GM12878 (cell line): ENCODE results near the gene DUOX2. TPM values are rescaled to one million over a fixed set of nuclear protein-coding genes. Genes with fewer than 3 reads are reported as not detected.

Experiments
- ATAC-seq: fragments of 200-7000 bp; cut with Tn5 transposase; 3 replicates; pipeline ENCODE4 v1.9.1; 2020; ENCODE audit warnings: mild to moderate bottlenecking, moderate library complexity
- BruUV-seq: library from RNA; stranded (reverse); fragments of 400-500 nt; replicated peaks from 2 replicates; lab custom pipeline; 2021; lab: Mats Ljungman, UMichigan
- CTCF ChIA-PET: fragments of 300-600 bp; sonication (Branson Sonifier 250); formaldehyde crosslinking; extraction: SDS; loops from one replicate; lab custom pipeline; 2021; ENCODE audit warnings: inconsistent platforms; lab: Yijun Ruan, JAX
- POLR2A ChIA-PET: fragments of 350-600 bp; formaldehyde crosslinking; extraction: SDS; loops from one replicate; lab custom pipeline; 2021; ENCODE audit warnings: inconsistent platforms; lab: Charles Lee
- RAD21 ChIA-PET: fragments of 300-600 bp; sonication (Branson Sonifier 250); formaldehyde crosslinking; loops from one replicate; lab custom pipeline; 2023; ENCODE audit warnings: antibody characterized with exemption; ENCODE audit not compliant: unreplicated experiment; lab: Charles Lee
- SMC1A ChIA-PET: fragments of 300-600 bp; sonication (Branson Sonifier 250); formaldehyde crosslinking; loops from one replicate; lab custom pipeline; 2023; ENCODE audit not compliant: unreplicated experiment, uncharacterized antibody; lab: Charles Lee
- DNase-seq: peaks from one replicate; pipeline ENCODE4 v3.0.0-alpha.2; 2011; ENCODE audit warnings: low read depth, low spot score
- FAIRE-seq: peaks from 3 replicates; lab custom pipeline; 2011; peaks lifted over from hg19 to GRCh38; lab: Jason Lieb, UNC
- H2AFZ ChIP-seq: 2 replicates; pipeline ENCODE4 v1.6.0; 2011; ENCODE audit warnings: low read depth, low read length, control low read depth; ENCODE audit not compliant: control insufficient read depth
- H3K27ac ChIP-seq: 2 replicates; pipeline ENCODE4 v1.5.1; 2011; ENCODE audit warnings: control low read depth; ENCODE audit not compliant: control insufficient read depth, insufficient read depth
- H3K27me3 ChIP-seq, 2 experiments: replicated peaks in 1 of 2; 2 replicates each; pipeline versions ENCODE4 v1.6.0 to v1.6.1; 2011; ENCODE audit warnings: low read length in 1 of 2; ENCODE audit not compliant: control insufficient read depth in 2 of 2, insufficient read depth in 2 of 2
- H3K36me3 ChIP-seq, 2 experiments: 2 replicates each; pipeline ENCODE4 v1.5.1; 2011; ENCODE audit warnings: low read length in 1 of 2; ENCODE audit not compliant: control insufficient read depth in 2 of 2, insufficient read depth in 2 of 2
- H3K4me1 ChIP-seq: 2 replicates; pipeline ENCODE4 v1.6.1; 2011; ENCODE audit warnings: mild to moderate bottlenecking, low read length, moderate library complexity, mixed read lengths; ENCODE audit not compliant: control insufficient read depth, insufficient read depth
- H3K4me2 ChIP-seq: 2 replicates; pipeline ENCODE4 v1.6.0; 2011; ENCODE audit warnings: control low read depth; ENCODE audit not compliant: control insufficient read depth, insufficient read depth
- H3K4me3 ChIP-seq: fragments of 200-600 bp; sonication (generic); 2 replicates; pipeline ENCODE4 v1.5.1; 2016
- H3K79me2 ChIP-seq: 2 replicates; pipeline ENCODE4 v1.6.0; 2011; ENCODE audit warnings: low read length; ENCODE audit not compliant: control insufficient read depth, insufficient read depth
- H3K9ac ChIP-seq: 2 replicates; pipeline ENCODE4 v1.8.0; 2011; ENCODE audit warnings: low read length, control low read depth, mixed read lengths; ENCODE audit not compliant: control insufficient read depth, insufficient read depth
- H3K9me3 ChIP-seq: replicated peaks from 3 replicates; pipeline ENCODE4 v1.5.1; 2011; ENCODE audit warnings: mild to moderate bottlenecking, low read length; ENCODE audit not compliant: control insufficient read depth, insufficient read depth
- H4K20me1 ChIP-seq: 2 replicates; pipeline ENCODE4 v1.6.0; 2011; ENCODE audit not compliant: control insufficient read depth, insufficient read depth
- BCL11A ChIP-seq: IDR thresholded peaks from 2 replicates; pipeline ENCODE4 v1.6.1; 2011; ENCODE audit warnings: low read depth, low read length
- BMI1 ChIP-seq: fragments of 450-650 bp; IDR thresholded peaks from 2 replicates; pipeline ENCODE4 v1.6.1; 2016; ENCODE audit warnings: mild to moderate bottlenecking, moderate library complexity, borderline replicate concordance
- BRCA1 ChIP-seq: IDR thresholded peaks from 2 replicates; pipeline ENCODE4 v1.6.1; 2011; ENCODE audit warnings: low read depth, low read length, improper control_type of control experiment
- FOS ChIP-seq: IDR thresholded peaks from 3 replicates; pipeline ENCODE4 v1.6.1; 2011; ENCODE audit warnings: borderline replicate concordance; ENCODE audit not compliant: insufficient read length; ENCODE audit errors: extremely low read depth
- HDAC6 ChIP-seq: fragments of 200-600 bp; sonication (generic); IDR thresholded peaks from one replicate; pipeline ENCODE4 v1.8.0; 2017; ENCODE audit warnings: antibody characterized with exemption; ENCODE audit not compliant: unreplicated experiment
- JUND ChIP-seq: IDR thresholded peaks from 2 replicates; pipeline ENCODE4 v1.6.1; 2012; ENCODE audit warnings: low read depth, mild to moderate bottlenecking, low read length, improper control_type of control experiment, moderate library complexity
- NFYA ChIP-seq: IDR thresholded peaks from 2 replicates; pipeline ENCODE4 v1.6.1; 2011; ENCODE audit warnings: low read depth, mild to moderate bottlenecking, low read length, improper control_type of control experiment, borderline replicate concordance
- NFYB ChIP-seq: IDR thresholded peaks from 2 replicates; pipeline ENCODE4 v1.6.1; 2011; ENCODE audit warnings: low read depth, mild to moderate bottlenecking, low read length, improper control_type of control experiment, moderate library complexity; ENCODE audit not compliant: insufficient read depth
- PAX5 ChIP-seq: IDR thresholded peaks from 2 replicates; pipeline ENCODE4 v1.6.1; 2011; ENCODE audit warnings: low read depth, low read length, borderline replicate concordance
- RB1 ChIP-seq: fragments of 450-650 bp; formaldehyde crosslinking; IDR thresholded peaks from 2 replicates; pipeline ENCODE4 v1.6.1; 2017; ENCODE audit warnings: mild to moderate bottlenecking, borderline replicate concordance
- RCOR1 ChIP-seq: conservative IDR thresholded peaks from 2 replicates; pipeline ENCODE4 v1.6.1; 2012; ENCODE audit warnings: low read depth, low read length, improper control_type of control experiment
- SMC3 ChIP-seq: IDR thresholded peaks from 2 replicates; pipeline ENCODE4 v1.6.1; 2011; ENCODE audit warnings: low read length, improper control_type of control experiment, borderline replicate concordance
- SRF ChIP-seq, 2 experiments: IDR thresholded peaks; 2 replicates each; pipeline ENCODE4 v1.6.1; 2011; ENCODE audit warnings: low read depth in 2 of 2, low read length in 2 of 2, mild to moderate bottlenecking in 1 of 2, moderate library complexity in 1 of 2
- TAF1 ChIP-seq: IDR thresholded peaks from 2 replicates; pipeline ENCODE4 v1.6.1; 2011; ENCODE audit warnings: mild to moderate bottlenecking, low read depth, low read length, borderline replicate concordance
- TCF7 ChIP-seq: IDR thresholded peaks from 2 replicates; pipeline ENCODE4 v1.6.1; 2014; ENCODE audit warnings: antibody characterized with exemption, borderline replicate concordance
- ZNF207 ChIP-seq: fragments of 450-650 bp; IDR thresholded peaks from 2 replicates; pipeline ENCODE4 v1.6.1; 2014; ENCODE audit warnings: antibody characterized with exemption, mild to moderate bottlenecking, borderline replicate concordance
- ZSCAN29 ChIP-seq: fragments of 450-650 bp; IDR thresholded peaks from 2 replicates; pipeline ENCODE4 v1.6.1; 2017; ENCODE audit warnings: mild to moderate bottlenecking, moderate library complexity
- WGBS: methylation state at CpG from one replicate; pipeline ENCODE4 v1.1.6; 2016; ENCODE audit warnings: low lambda C conversion rate; ENCODE audit not compliant: insufficient replicate concordance, insufficient coverage; ENCODE audit errors: missing lambda C conversion rate; 5-methylcytosine and 5-hydroxymethylcytosine counted together
- in situ Hi-C: fragments of 300-500 bp; cut with MboI; formaldehyde crosslinking; loops from 9 replicates; pipeline ENCODE4 v1.14.3; 2018; ENCODE audit warnings: mixed read lengths
- intact Hi-C: fragments of 100-400 bp; cut with micrococcal nuclease; formaldehyde crosslinking; loops from one replicate; pipeline ENCODE4 v1.14.2; 2022; ENCODE audit not compliant: unreplicated experiment
- polyA plus RNA-seq, 11 experiments: library from polyadenylated mRNA; depleted of rRNA in 4 of 11; unstranded in 6 of 11; stranded (reverse) in 5 of 11; fragments of >200 nt; fragmentation: Nextera tagmentation in 4 of 11; fragmentation: Illumina TruSeq in 1 of 11; extraction: Ambion mirVana in 4 of 11; extraction: Trizol in 1 of 11; gene quantifications; 1 replicate in 1 of 11; 2 replicates in 10 of 11; pipeline versions ENCODE4 v1.2.1 to v1.2.3, GENCODE V29; 2011 to 2016; ENCODE audit warnings: inconsistent platforms in 2 of 11, missing spikeins in 2 of 11, low read depth in 1 of 11
- total RNA-seq, 4 experiments: library from RNA; depleted of rRNA in 3 of 4; stranded (reverse); fragments of >200 nt in 3 of 4; fragmentation: Illumina TruSeq in 1 of 4; extraction: Trizol in 1 of 4; gene quantifications; 2 replicates each; pipeline versions ENCODE4 v1.2.1 to v1.2.3, GENCODE V29; 2013 to 2021
- TF ChIP-seq, protein P1 (sequence below): fragments of 450-650 bp; IDR thresholded peaks from 2 replicates; pipeline ENCODE4 v1.6.1; 2017; ENCODE audit warnings: low read depth, mild to moderate bottlenecking, moderate library complexity
- TF ChIP-seq, protein P2 (sequence below): fragments of 450-650 bp; IDR thresholded peaks from 2 replicates; pipeline ENCODE4 v1.6.1; 2017; ENCODE audit warnings: mild to moderate bottlenecking, low read depth, inconsistent platforms; ENCODE audit not compliant: poor library complexity, severe bottlenecking
- TF ChIP-seq, protein P3 (sequence below): IDR thresholded peaks from 2 replicates; pipeline ENCODE4 v1.6.1; 2012; ENCODE audit warnings: low read depth, low read length, improper control_type of control experiment

The DUOX2 gene
- total and polyA plus RNA-seq, 10 of the 15 experiments (the other 5 are each of a cell fraction or from before 2014, with no cell fraction given): 0.05 TPM; not detected in 9

DNA sequence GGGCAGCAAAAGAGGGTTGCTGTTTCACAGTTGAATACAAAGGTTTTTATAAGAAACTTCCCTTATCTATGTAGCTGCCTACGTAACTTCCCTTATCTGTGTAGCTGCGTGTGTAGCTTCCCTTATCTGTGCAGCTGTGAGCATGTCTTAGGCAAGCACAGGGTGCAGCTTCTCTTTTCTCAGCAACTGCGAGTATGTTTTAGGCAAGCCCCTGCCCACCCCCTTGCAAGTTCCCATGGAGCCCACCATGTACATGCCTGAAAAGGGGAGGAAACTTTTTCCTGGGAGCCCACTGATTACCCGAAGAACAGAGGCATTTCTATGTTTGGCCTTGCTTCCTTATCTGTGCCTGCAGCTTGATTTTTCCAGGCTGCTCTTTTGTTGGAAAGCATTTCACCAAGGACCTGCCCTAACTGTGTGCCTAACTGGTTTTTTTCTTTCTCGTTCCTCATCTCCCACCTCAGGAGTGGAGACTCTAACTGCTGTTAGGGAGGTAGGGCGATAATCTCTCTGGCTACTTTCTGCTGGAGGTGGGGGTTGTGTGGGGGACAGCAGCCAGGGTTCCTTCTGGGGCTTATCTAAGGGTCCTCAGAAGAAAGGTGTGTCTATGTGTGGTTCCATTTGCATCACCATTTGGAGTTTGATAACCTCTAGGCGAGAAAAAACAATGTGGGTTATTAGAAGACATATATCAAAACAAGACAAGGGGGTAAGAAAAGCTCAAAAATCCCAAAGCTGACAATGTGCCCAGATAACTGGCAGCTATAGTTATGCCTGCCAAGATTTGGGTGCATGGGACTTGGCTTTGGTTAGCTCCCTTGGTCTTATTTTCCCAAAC, 65.0 kb downstream of the DUOX2 start:
- Histone ChIP-seq H4K20me1 (no peaks in the 10 kb centered on the region), H3K4me1 (peaks cover 10% of the 10 kb centered on the region), H3K27ac (peak overlapping the region; percentile 69), H3K79me2 (no peaks in the 10 kb centered on the region; the same call in 1 of the 2 replicates), H3K9me3 (peaks cover 2% of the 10 kb centered on the region; the same call in 2 of the 3 replicates), H3K9ac (peak overlapping the region; percentile 56; the same call in 1 of the 2 replicates), H3K36me3 (no peaks in the 10 kb centered on the region), H2AFZ (peak overlapping the region; percentile 47), H3K27me3 (no peaks in the 10 kb centered on the region), H3K4me3 (peak overlapping the region; percentile 13; the same call in 1 of the 2 replicates), H3K4me2 (peak overlapping the region; percentile 60)
- ChIA-PET CTCF (interaction anchor here (0.9 to 1.8 kb wide), 3 partner anchors 12 to 73 kb away, joined by 3 to 6 read pairs (median 6); no protein-coding TSS in a partner anchor), POLR2A (interaction anchor here (0.5 kb wide), 1 partner anchor 169 kb away, joined by 3 read pairs; no protein-coding TSS in a partner anchor), RAD21 (interaction anchor here (0.8 to 1.2 kb wide), 3 partner anchors 11 to 77 kb away, joined by 3 read pairs; no protein-coding TSS in a partner anchor), SMC1A (interaction anchor here (0.9 kb wide), 1 partner anchor 80 kb away, joined by 4 read pairs; no protein-coding TSS in a partner anchor)
- no peak for DNase-seq
- ATAC-seq: peak; percentile 88
- 52% methylated on average over 7 of the region's 7 CpGs for WGBS
- in situ Hi-C loops: no loop called here
- no peak for FAIRE-seq
- intact Hi-C loops: no loop called here
- BruUV-seq: no TSS peak
- TF ChIP-seq ZSCAN29 (no peak), BRCA1 (no peak), SMC3 (no peak), JUND (no peak), ZNF207 (no peak), SRF (IDR thresholded peaks at IDR 0.05; ENCODE audit: low read depth in 2 of 2, low read length in 2 of 2) (no peak), RB1 (no peak), TCF7 (no peak), NFYA (no peak), TAF1 (no peak), RCOR1 (no peak), BMI1 (no peak), NFYB (no peak), HDAC6 (no peak), PAX5 (no peak), FOS (no peak), BCL11A (no peak)
- TF ChIP-seq, protein P1, sequence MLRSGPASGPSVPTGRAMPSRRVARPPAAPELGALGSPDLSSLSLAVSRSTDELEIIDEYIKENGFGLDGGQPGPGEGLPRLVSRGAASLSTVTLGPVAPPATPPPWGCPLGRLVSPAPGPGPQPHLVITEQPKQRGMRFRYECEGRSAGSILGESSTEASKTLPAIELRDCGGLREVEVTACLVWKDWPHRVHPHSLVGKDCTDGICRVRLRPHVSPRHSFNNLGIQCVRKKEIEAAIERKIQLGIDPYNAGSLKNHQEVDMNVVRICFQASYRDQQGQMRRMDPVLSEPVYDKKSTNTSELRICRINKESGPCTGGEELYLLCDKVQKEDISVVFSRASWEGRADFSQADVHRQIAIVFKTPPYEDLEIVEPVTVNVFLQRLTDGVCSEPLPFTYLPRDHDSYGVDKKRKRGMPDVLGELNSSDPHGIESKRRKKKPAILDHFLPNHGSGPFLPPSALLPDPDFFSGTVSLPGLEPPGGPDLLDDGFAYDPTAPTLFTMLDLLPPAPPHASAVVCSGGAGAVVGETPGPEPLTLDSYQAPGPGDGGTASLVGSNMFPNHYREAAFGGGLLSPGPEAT: 0 out of 2 replicates have a peak, but pooled peaks have one; percentile 10
- TF ChIP-seq, protein P2, sequence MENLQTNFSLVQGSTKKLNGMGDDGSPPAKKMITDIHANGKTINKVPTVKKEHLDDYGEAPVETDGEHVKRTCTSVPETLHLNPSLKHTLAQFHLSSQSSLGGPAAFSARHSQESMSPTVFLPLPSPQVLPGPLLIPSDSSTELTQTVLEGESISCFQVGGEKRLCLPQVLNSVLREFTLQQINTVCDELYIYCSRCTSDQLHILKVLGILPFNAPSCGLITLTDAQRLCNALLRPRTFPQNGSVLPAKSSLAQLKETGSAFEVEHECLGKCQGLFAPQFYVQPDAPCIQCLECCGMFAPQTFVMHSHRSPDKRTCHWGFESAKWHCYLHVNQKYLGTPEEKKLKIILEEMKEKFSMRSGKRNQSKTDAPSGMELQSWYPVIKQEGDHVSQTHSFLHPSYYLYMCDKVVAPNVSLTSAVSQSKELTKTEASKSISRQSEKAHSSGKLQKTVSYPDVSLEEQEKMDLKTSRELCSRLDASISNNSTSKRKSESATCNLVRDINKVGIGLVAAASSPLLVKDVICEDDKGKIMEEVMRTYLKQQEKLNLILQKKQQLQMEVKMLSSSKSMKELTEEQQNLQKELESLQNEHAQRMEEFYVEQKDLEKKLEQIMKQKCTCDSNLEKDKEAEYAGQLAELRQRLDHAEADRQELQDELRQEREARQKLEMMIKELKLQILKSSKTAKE: no peak
- TF ChIP-seq, protein P3, sequence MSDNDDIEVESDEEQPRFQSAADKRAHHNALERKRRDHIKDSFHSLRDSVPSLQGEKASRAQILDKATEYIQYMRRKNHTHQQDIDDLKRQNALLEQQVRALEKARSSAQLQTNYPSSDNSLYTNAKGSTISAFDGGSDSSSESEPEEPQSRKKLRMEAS: no peak
